ENCODE measurements around the gene PRKCZ.

PRKCZ gene

GRCh38 chr1:2212532-2213491 is 162.6 kb downstream of the PRKCZ start:
- ATAC-seq (ENCODE audit: low read depth): peak; percentile 31
- H3K4me1 ChIP-seq (ENCODE audit: insufficient read depth, poor library complexity, severe bottlenecking): peaks cover 21% of the 10 kb centered on the region
- no peak overlapping the region for H3K4me3 ChIP-seq (ENCODE audit: severe bottlenecking)
- TF ChIP-seq CTCF (IDR thresholded peaks at IDR 0.05; ENCODE audit: poor library complexity, severe bottlenecking): peak; percentile 58
- DNase-seq (ENCODE audit: low spot score): peak; percentile 92
- H3K27me3 ChIP-seq (ENCODE audit: insufficient read depth, poor library complexity, severe bottlenecking): no peaks in the 10 kb centered on the region
- no peaks in the 10 kb centered on the region for H3K9me3 ChIP-seq (ENCODE audit: severe bottlenecking)
- no peaks in the 10 kb centered on the region for H3K36me3 ChIP-seq (ENCODE audit: low read depth)
- peak overlapping the region; percentile 84 for H3K27ac ChIP-seq (ENCODE audit: poor library complexity, severe bottlenecking)

- Histone ChIP-seq H3K9me3 (ENCODE audit: severe bottlenecking) (no peaks in the 10 kb centered on the region), H3K4me3 (ENCODE audit: severe bottlenecking) (no peak overlapping the region), H3K27ac (ENCODE audit: poor library complexity, severe bottlenecking) (peak overlapping the region; percentile 84), H3K36me3 (ENCODE audit: low read depth) (no peaks in the 10 kb centered on the region), H3K27me3 (ENCODE audit: insufficient read depth, poor library complexity, severe bottlenecking) (no peaks in the 10 kb centered on the region), H3K4me1 (ENCODE audit: insufficient read depth, poor library complexity, severe bottlenecking) (peaks cover 11% of the 10 kb centered on the region)
- no peak for DNase-seq (ENCODE audit: low spot score)
- ATAC-seq (ENCODE audit: low read depth): no peak
- TF ChIP-seq CTCF (IDR thresholded peaks at IDR 0.05; ENCODE audit: poor library complexity, severe bottlenecking): no peak
These were observed 163.6 kb downstream of the PRKCZ start for GRCh38 chr1:2213576-2214505.

GRCh38 chr1:2214541-2215241 is 164.5 kb downstream of the PRKCZ start:
- H3K4me3 ChIP-seq (ENCODE audit: severe bottlenecking): no peak overlapping the region
- DNase-seq (ENCODE audit: low spot score) (no peak), ATAC-seq (ENCODE audit: low read depth) (no peak)
- H3K36me3 ChIP-seq (ENCODE audit: low read depth): no peaks in the 10 kb centered on the region
- H3K9me3 ChIP-seq (ENCODE audit: severe bottlenecking): no peaks in the 10 kb centered on the region
- no peak for TF ChIP-seq CTCF (IDR thresholded peaks at IDR 0.05; ENCODE audit: poor library complexity, severe bottlenecking)
- H3K4me1 ChIP-seq (ENCODE audit: insufficient read depth, poor library complexity, severe bottlenecking): peaks cover 10% of the 10 kb centered on the region
- H3K27ac ChIP-seq (ENCODE audit: poor library complexity, severe bottlenecking): no peak overlapping the region
- no peaks in the 10 kb centered on the region for H3K27me3 ChIP-seq (ENCODE audit: insufficient read depth, poor library complexity, severe bottlenecking)

GRCh38 chr1:2215329-2215728 is 165.1 kb downstream of the PRKCZ start:
- Histone ChIP-seq H3K9me3 (ENCODE audit: severe bottlenecking) (no peaks in the 10 kb centered on the region), H3K4me3 (ENCODE audit: severe bottlenecking) (no peak overlapping the region), H3K36me3 (ENCODE audit: low read depth) (no peaks in the 10 kb centered on the region), H3K4me1 (ENCODE audit: insufficient read depth, poor library complexity, severe bottlenecking) (peaks cover 10% of the 10 kb centered on the region), H3K27ac (ENCODE audit: poor library complexity, severe bottlenecking) (no peak overlapping the region), H3K27me3 (ENCODE audit: insufficient read depth, poor library complexity, severe bottlenecking) (no peaks in the 10 kb centered on the region)
- no peak for ATAC-seq (ENCODE audit: low read depth)
- TF ChIP-seq CTCF (IDR thresholded peaks at IDR 0.05; ENCODE audit: poor library complexity, severe bottlenecking): no peak
- no peak for DNase-seq (ENCODE audit: low spot score)
